ENCODE data around the gene NRXN3.

The NRXN3 gene

DNA sequence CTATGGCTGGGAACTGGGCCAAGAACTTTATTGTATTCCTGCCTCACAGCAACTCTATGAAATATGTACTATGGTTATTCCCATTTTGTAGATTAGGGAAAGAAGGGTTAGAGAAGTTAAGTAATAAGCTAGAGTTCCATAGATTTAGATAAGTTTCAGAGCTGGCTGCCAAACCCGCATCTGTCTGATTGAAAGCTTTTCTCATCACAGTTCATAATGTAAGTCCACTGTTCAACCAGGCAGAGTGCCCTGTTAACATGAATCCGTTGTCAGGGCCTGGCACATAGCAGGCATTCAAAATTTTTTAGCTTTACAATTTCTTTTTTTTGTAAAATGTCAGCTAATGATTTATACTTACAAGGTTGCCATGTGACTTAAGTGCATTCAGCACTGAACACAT is 467.3 kb downstream of the NRXN3 start:
- no peak for DNase-seq (ENCODE audit: low read depth in 2 of 2)

GRCh38 chr14:78637908-78638475 is 467.8 kb downstream of the NRXN3 start:
- DNase-seq (ENCODE audit: low read depth in 2 of 2) = no peak

GRCh38 chr14:78638926-78639325 is 468.8 kb downstream of the NRXN3 start:
- DNase-seq (ENCODE audit: low read depth in 2 of 2) = no peak

DNA sequence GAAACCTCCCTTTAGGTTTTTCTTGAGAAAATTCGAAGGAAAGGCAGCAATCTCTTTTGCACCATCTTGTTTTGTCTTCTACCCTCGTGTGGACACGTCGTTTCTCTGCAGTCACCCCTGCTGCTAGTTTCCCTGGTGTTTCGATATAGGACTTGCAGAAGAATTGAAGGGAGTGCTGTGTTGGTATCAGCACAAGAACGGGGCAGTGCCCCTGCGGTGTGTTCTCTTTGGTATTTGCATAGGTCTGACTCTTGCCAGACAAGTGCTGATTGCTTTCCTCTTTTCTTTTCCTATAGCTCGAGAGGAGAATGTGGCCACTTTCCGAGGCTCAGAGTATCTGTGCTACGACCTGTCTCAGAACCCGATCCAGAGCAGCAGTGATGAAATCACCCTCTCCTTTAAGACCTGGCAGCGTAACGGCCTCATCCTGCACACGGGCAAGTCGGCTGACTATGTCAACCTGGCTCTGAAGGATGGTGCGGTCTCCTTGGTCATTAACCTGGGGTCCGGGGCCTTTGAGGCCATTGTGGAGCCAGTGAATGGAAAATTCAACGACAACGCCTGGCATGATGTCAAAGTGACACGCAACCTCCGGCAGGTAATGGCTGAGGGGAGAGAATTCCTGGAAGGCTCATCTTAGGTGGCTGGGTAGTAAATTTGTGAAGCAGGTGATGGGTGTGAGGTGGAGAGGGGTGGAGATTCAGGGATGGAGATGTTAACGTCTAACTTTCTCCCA is 474.8 kb downstream of the NRXN3 start:
- no peak for DNase-seq (ENCODE audit: low read depth in 2 of 2)

DNA sequence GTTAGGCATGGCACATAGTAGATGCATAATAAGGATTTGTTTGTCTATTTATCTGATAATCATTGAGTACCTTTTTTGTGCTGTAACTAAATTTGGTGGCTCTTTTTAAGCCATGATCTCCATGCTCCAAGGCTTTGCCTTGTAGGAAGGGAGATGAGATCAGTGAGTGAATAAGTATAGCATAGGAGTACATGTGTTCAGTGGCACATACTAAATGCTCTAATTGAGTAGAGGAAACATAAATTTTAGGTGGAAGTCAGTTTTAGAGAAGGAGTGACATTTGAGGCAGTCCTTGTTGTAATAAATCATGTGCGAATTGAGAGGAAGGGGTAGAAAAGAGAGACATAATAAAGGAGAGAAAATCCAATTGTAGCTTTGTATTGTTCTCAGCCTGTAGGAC is 482.6 kb downstream of the NRXN3 start:
- DNase-seq (ENCODE audit: low read depth in 2 of 2) = no peak

DNA sequence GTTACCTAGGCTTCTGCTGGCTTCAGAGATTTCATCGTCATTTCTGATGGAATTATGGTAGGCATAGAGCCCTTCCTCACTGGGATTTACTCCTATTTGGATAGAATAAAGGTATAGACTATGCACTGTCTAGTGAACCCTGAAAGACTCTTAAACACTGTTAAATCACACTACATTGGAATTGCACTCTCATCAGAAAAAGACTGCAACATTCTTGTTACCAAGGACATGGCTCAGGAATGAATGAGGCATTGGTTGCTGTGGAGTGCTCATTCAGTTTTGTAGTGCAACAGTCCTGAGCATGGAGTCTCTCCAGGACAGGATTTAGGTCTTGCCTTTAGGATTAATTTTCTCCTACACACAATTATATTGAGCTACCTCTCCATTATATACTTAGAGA is 483.0 kb downstream of the NRXN3 start:
- no peak for DNase-seq (ENCODE audit: low read depth in 2 of 2)

DNA sequence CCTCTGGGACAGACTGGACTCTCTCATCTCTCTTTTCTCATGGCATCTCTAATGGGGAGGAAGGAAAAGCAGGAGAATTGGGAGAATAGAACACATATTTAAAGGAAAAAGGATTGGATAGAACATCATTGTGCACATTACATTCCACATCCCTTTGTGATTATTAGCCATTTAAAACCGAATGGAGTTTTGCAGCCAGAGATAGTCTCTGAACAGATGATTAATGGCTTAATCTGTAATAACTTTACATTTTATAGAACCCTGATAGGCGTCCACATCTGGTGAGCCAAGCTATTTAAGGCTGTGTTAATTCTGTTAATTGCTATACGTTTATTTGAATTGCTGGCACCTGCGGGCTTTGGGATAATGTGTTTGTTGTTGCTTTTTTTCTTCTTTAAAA is 487.3 kb downstream of the NRXN3 start:
- DNase-seq (ENCODE audit: low read depth in 2 of 2) = no peak

- no peak for DNase-seq (ENCODE audit: low read depth in 2 of 2)
Measured at GRCh38 chr14:78664841-78665240, 494.7 kb downstream of the NRXN3 start.

GRCh38 chr14:78666336-78667056 is 496.3 kb downstream of the NRXN3 start:
- no peak for DNase-seq (ENCODE audit: low read depth in 2 of 2)

DNA sequence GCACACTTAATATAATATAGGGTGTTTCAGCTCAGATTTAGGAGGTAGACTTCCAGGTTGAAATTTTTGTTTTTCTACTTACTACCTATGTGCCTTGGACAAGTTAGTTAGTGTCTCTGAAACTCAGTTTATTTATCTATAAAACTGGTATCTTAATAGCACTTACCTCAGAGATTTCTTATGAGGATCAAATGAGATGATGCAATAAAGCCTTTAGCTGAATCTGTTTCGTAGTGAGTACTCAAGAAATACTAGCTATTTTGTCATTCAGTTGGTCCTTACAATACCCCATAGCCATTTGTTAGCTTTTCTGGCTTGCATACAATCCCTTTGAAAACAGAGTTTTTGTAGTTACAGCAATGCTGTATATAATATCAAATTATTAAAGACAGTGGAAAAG is 497.0 kb downstream of the NRXN3 start:
- DNase-seq (ENCODE audit: low read depth in 2 of 2) = no peak

DNA sequence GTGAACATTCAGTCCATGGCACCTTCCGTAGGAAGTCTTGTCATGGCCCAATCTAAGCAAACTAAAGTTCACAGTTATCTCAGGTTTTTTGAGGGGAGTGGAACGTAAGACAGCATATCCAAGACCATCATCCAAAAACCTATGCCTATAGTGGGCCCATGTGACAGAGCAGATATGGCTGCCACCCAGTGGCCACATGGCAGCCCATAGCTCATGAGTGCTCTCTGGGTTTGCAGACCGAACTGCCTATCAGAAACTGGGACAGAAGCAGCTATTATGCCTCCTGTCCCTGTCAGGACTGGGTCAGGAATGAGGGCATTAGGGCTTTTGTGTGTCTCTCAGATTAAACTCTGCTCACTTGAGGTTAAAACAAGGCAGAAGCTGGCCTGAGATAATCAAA is 503.7 kb downstream of the NRXN3 start:
- DNase-seq (ENCODE audit: low read depth in 2 of 2) = no peak

DNA sequence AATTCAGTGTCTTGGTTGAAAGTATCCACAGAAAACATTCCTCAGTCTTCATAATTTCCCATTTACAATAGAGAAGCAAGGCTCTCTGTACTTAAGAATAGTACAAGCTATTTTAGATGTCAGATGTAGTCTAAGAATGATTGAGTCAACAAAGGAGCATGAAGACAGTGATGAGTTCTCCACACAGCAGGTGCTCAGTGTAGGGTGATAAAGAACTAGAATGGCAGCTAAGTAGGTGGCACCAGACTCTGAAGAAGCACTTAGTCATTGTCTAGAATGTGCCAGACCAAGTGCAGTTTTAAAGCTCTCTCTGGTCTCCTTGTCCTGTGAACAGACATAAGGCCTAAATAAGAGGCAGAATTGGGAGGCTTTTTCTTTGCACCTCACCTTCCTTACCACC is 504.6 kb downstream of the NRXN3 start:
- no peak for DNase-seq (ENCODE audit: low read depth in 2 of 2)

DNA sequence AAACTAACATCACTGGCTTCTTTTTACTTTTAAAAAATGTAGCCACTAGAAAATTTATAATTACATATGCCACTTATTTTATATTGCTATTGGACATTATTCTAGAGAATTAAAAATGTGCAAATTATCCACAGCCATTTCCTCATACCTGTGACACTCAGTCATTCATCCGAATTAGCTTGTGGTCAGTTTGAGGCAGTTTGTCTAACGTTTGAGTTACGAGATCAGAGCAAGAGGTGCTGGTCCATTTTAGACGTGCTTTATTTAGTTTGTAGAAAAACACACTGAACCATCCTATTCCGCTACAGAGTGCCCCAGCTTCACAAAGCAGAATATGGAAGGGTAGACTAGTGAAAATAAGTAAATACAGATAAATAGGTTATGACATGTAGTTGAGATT is 513.0 kb downstream of the NRXN3 start:
- no peak for DNase-seq (ENCODE audit: low read depth in 2 of 2)

DNA sequence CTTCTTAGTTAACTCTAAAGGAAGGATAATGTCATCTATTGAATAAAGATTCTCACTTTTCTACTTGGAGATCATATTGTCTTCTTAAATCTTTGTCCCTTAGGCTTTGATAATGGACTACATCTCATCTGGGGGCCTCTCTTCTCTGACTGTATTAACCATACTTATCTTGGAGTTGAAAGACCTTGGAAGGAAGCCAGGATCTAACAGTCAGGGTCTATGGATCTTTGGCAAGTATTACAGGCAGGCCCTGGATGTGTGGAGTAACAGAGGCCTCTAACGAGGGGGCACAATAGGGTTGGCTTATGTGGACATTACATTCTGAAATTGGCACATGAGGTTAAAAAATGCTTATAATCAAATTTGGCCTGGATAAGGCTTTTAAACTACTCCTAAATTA is 513.8 kb downstream of the NRXN3 start:
- DNase-seq (ENCODE audit: low read depth in 2 of 2) = no peak

DNA sequence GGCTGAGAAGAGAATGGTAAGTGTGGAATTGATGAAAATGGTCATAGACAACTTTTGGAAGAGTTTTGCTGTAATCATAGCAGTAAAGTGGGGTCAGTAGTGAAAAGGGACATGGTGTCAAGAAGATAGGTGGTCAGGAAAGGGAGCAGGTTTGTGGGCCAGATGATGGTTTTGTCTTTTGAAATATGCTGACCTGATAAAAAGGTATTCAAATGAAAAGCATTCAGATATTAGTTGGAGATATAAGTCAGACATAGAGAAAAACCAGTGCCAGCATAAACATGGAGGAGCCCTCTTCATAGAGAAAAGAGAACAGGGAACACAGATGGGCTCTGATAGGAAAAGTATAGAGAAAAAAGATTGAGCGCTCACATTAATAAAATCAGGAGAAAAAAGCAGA is 518.3 kb downstream of the NRXN3 start:
- DNase-seq (ENCODE audit: low read depth in 2 of 2) = no peak

GRCh38 chr14:78690836-78691235 is 520.7 kb downstream of the NRXN3 start:
- DNase-seq (ENCODE audit: low read depth in 2 of 2) = no peak

DNA sequence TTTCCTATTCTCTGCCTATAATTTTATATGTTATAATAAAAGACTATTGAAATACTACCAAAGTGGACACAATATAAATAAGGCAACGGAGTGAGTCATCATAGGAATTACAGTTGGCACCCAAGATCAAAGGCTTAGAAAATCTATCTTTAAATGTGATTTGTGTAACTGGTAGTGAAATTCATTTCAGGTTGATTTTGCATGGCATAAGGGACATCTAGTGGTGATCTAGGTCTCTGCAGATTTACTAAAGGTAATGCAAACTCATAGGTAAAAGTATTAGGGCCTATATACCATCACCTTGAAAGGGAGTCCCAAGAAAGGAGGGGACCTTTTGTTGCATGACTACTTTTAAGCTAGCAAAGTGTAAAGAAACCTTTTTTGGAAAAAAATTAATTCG is 527.2 kb downstream of the NRXN3 start:
- no peak for DNase-seq (ENCODE audit: low read depth in 2 of 2)

GRCh38 chr14:78698991-78699390 is 528.8 kb downstream of the NRXN3 start:
- no peak for DNase-seq (ENCODE audit: low read depth in 2 of 2)

DNA sequence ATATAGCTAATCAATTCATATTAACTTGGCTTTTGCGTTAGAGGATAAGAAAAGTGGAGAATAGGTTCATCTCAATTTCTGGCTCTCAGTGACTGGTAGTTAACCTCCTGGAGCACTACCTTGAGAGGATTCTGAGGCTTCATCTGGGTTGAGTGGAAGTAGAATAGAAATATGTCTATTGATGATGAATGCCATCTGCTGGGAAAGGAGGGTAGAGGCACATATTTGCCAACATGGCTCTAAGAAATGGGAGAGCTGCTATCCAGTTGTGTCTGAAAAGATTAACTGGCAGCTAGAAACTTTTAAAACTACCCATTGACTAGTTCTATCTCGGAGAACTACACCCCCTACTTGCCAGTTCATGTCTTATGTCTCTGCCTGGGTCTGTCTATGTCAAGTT is 530.1 kb downstream of the NRXN3 start:
- DNase-seq (ENCODE audit: low read depth in 2 of 2) = no peak

DNA sequence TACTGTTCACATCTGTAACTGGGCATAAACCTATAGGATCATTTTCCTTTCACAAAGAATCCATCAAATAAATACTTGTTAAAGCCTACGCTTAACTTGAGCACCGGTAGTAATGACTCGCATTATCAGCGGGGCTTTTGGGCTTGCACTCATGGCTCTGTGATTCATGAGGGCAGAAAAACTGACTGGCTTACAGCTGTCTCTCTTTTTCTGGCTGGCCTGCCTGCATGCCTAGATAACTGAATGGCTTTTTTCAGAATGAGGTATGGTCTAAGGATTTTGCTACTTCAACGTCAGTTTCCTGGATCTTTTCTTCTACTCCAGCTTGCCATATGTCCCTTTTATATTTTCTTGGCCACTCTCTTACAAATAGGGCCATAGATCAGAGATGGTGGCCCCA is 531.1 kb downstream of the NRXN3 start:
- DNase-seq (ENCODE audit: low read depth in 2 of 2) = no peak

GRCh38 chr14:78704965-78705364 is 534.8 kb downstream of the NRXN3 start:
- no peak for DNase-seq (ENCODE audit: low read depth in 2 of 2)

DNA sequence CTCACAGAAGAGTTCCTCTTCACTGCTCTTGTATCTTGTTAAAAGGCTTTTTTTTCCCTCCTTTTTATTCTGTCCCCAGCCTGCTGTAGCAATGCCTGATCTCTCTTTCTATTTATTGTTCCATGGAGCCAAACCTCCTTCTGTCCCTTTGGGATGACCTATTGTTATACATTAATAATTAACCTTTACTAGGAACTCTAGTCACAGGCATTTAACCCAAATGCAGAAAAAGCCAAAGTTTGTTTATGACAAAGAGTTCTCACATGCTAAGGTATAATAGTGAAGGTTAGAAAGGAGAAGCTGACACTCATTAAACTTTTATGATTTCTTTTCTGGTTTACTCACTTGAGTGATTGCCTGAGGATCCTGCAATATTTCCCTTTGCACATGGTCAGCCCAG is 535.8 kb downstream of the NRXN3 start:
- DNase-seq (ENCODE audit: low read depth in 2 of 2) = no peak
